ENCODE results near the gene APOBEC3H.
A peak's percentile ranks its signal among the peaks of the same experiment; 100 is the strongest.

Gene APOBEC3H

GRCh38 chr22:39138357-39138997, 41.4 kb downstream of the APOBEC3H start:
- DNase-seq, result no peak

GRCh38 chr22:39139933-39140332, 42.9 kb downstream of the APOBEC3H start:
- DNase-seq, result no peak

- no peak for DNase-seq
Observed at GRCh38 chr22:39142088-39142680, 45.1 kb downstream of the APOBEC3H start.

- DNase-seq, result peak; percentile 69
Observed at GRCh38 chr22:39144101-39144767, 47.2 kb downstream of the APOBEC3H start.

- DNase-seq, result no peak
Observed at GRCh38 chr22:39146256-39147101, 49.4 kb downstream of the APOBEC3H start.

GRCh38 chr22:39147335-39148025, 50.4 kb downstream of the APOBEC3H start:
- no peak for DNase-seq

- no peak for DNase-seq
Observed at GRCh38 chr22:39148026-39148726, 51.1 kb downstream of the APOBEC3H start.

- DNase-seq, result peak; percentile 69
Observed at GRCh38 chr22:39148727-39149535, 51.9 kb downstream of the APOBEC3H start.

GRCh38 chr22:39149915-39150847, 53.1 kb downstream of the APOBEC3H start:
- no peak for DNase-seq

- DNase-seq, result no peak
Observed at GRCh38 chr22:39150848-39151215, 53.8 kb downstream of the APOBEC3H start.

- DNase-seq, result no peak
Observed at GRCh38 chr22:39151329-39151975, 54.4 kb downstream of the APOBEC3H start.

GRCh38 chr22:39152024-39152510, 55.0 kb downstream of the APOBEC3H start:
- DNase-seq, result no peak

GRCh38 chr22:39152511-39153219, 55.6 kb downstream of the APOBEC3H start, which contains the start of gene CBX7:
Gene CBX7, minus strand, starts transcription at chr22:39152680. Its CDS starts 236 bp downstream, at chr22:39152444.
- peak; percentile 94 for DNase-seq

- DNase-seq, result no peak
Observed at GRCh38 chr22:39153220-39153717, 56.2 kb downstream of the APOBEC3H start.
